GM12874 (cell line): ENCODE data around the gene ADNP2.

Experiments used
- TF ChIP-seq, protein P1 (sequence below): IDR thresholded peaks from 2 replicates; pipeline ENCODE4 v1.5.1; 2011; ENCODE audit warnings: low read depth, mild to moderate bottlenecking, control low read depth, low read length, moderate library complexity; ENCODE audit not compliant: insufficient read depth

ADNP2 gene

DNA sequence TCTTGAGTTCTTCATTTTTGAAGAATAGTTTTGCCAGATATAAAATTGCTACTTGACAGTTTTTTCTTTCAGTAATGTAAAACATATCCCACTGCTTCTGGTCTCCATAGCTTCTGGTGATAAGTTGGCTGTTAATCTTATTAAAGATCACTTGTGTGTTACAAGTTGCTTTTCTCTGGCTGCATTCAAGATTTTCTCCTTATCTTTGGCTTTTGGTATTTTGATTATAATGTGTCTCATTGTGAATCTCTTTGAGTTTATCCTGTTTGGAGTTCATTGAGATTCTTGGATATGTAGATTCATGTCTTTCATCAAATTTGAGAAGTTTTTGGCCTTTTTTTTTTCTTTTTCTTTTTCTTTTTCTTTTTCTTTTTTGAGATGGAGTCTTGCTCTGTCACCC, 20.2 kb upstream of the ADNP2 start:
- TF ChIP-seq, protein P1, sequence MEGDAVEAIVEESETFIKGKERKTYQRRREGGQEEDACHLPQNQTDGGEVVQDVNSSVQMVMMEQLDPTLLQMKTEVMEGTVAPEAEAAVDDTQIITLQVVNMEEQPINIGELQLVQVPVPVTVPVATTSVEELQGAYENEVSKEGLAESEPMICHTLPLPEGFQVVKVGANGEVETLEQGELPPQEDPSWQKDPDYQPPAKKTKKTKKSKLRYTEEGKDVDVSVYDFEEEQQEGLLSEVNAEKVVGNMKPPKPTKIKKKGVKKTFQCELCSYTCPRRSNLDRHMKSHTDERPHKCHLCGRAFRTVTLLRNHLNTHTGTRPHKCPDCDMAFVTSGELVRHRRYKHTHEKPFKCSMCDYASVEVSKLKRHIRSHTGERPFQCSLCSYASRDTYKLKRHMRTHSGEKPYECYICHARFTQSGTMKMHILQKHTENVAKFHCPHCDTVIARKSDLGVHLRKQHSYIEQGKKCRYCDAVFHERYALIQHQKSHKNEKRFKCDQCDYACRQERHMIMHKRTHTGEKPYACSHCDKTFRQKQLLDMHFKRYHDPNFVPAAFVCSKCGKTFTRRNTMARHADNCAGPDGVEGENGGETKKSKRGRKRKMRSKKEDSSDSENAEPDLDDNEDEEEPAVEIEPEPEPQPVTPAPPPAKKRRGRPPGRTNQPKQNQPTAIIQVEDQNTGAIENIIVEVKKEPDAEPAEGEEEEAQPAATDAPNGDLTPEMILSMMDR: no peak

DNA sequence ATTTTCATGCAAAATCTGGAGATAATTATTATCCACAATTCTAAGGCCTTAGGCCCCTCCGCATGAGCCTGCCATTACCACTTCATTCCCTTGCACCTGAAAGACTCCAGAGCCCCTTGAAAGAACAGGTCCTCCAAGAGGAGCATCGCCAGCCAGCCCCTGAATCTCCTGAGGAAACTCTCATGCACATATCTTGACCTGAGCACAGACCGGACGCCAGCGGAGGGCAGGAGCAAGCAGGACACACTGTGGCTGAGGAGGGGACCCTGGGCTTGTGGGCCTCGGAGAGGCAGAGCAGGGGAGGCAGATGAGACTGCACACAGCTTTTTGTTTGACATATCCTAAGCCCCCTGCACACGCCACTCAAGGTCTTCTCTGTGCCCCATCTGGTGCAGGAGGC, 13.6 kb upstream of the ADNP2 start:
- TF ChIP-seq, protein P1: no peak

DNA sequence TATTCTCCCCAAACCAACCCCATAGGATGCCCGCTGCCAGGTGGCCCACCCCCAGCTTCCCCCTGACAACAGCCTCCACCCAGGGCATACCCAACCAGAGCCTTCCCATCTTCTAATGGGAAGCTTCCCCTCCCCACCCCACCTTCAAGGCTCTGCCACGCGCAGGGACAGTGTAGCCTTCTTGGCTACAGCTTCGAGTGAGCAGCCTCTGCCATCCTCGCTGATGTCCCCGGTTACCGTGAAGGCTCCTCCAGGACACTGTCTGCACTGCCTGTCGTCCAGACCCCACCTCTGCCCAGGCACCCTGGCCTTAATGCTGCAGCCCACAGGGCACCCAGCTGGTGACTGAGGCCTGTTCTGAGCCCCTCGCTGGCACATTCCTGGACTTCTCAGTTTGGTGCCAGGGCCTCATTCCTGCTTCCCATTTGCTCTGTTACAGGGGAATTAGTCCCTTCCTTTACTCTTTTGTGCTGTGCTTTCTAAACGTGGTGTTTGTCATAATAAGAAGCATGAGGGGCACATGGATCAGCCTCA, 13.0 kb upstream of the ADNP2 start:
- TF ChIP-seq, protein P1: no peak

- TF ChIP-seq, protein P1: no peak
Measured at GRCh38 chr18:80097201-80097600, 11.9 kb upstream of the ADNP2 start.

GRCh38 chr18:80103231-80103630, 5.8 kb upstream of the ADNP2 start:
- TF ChIP-seq, protein P1: no peak

DNA sequence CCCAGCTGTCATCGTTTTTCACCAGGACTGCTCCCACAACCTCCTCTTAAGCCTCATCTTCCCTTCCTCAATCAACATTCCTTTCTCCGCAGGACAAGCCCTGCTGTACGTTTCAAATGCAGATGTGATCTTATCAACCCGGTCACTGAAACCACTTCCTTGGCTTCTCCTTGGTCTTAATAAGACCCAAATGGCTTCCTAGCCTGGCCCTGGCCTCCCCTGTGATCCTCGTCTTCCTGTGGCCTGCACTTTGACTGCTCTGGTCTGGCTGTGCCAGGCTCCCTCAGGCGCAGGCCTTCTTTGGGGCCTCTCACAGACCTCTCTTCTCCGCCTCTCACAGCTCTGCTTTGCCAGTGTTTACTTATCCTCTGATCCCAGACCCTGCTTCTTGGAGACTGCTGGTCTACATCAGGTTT, 4.7 kb upstream of the ADNP2 start:
- TF ChIP-seq, protein P1: no peak

GRCh38 chr18:80105369-80106167, 3.5 kb upstream of the ADNP2 start:
- TF ChIP-seq, protein P1: no peak
